ENCODE results near the gene UMAD1. TPM values are rescaled to one million over a fixed set of nuclear protein-coding genes. Genes with fewer than 3 reads are reported as not detected.
A peak's percentile ranks its signal among the peaks of the same experiment; 100 is the strongest.

The UMAD1 gene
- total RNA-seq, 1 donor from 2014 or later = 6.9 TPM

DNA sequence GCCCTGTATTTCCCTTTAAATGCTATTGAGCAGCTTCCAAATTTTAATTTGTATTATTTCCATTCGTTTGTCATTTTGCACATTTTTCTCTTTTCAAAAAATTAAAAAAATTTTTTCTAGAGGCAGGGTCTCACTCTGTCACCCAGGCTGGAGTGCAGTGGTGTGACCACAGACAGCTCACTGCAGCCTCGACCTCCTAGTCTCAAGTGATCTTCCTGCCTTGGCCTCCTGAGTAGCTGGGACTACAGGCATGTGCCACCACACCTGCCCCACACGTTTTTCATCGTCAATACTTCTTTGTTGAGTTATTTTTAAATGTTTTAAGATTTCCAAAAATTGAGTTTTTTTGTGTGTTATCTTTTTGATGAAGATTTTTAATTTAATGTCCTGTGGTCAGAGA lies 73.2 kb downstream of the UMAD1 start:
- Histone ChIP-seq H3K27ac (no peak overlapping the region), H3K4me3 (no peak overlapping the region), H3K36me3 (no peaks in the 10 kb centered on the region), H3K4me1 (peaks cover 2% of the 10 kb centered on the region), H3K9me3 (no peaks in the 10 kb centered on the region), H3K27me3 (no peaks in the 10 kb centered on the region)
- TF ChIP-seq POLR2AphosphoS5 (IDR thresholded peaks at IDR 0.05; ENCODE audit: insufficient read depth in 1 of 2, low read depth in 1 of 2) (no peak), POLR2A (IDR thresholded peaks at IDR 0.05) (no peak)
- TF ChIP-seq, protein P1, sequence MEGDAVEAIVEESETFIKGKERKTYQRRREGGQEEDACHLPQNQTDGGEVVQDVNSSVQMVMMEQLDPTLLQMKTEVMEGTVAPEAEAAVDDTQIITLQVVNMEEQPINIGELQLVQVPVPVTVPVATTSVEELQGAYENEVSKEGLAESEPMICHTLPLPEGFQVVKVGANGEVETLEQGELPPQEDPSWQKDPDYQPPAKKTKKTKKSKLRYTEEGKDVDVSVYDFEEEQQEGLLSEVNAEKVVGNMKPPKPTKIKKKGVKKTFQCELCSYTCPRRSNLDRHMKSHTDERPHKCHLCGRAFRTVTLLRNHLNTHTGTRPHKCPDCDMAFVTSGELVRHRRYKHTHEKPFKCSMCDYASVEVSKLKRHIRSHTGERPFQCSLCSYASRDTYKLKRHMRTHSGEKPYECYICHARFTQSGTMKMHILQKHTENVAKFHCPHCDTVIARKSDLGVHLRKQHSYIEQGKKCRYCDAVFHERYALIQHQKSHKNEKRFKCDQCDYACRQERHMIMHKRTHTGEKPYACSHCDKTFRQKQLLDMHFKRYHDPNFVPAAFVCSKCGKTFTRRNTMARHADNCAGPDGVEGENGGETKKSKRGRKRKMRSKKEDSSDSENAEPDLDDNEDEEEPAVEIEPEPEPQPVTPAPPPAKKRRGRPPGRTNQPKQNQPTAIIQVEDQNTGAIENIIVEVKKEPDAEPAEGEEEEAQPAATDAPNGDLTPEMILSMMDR (IDR thresholded peaks at IDR 0.05) = no peak
- intact Hi-C loops (cut with DNase I) = no loop called here
- no peak for DNase-seq (ENCODE audit: extremely low spot score in 2 of 2)

DNA sequence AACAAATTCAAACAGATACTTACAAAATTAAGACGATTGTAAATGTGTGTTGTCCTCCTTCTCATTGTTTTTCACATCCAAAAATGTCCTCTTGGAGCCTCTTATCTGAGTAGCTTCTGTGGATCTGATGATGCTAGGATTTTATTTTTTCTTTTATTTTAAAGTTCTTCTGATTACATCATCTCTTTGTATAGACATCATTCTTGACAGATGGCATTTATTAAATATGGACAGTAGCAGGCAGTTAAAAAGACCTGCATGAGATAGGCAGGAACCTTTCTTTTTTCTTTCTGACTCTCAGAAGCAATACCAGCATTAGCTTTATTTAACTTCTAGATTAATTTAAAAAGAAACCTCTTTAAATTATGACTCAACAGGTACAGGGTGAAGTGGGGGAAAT lies 77.9 kb downstream of the UMAD1 start, which contains the start of gene RPA3:
Gene RPA3 (minus strand): TSS at position 116 of the 400 bp plus-strand sequence. CDS start 78,189 bp downstream, outside the sequence.
- no peak for DNase-seq (ENCODE audit: extremely low spot score in 2 of 2)
- H3K4me1 ChIP-seq = peaks cover 15% of the 10 kb centered on the region
- H3K4me3 ChIP-seq = no peak within 1 kb of the TSS
- intact Hi-C loops (cut with DNase I) = no loop called here
- TF ChIP-seq, protein P1 (IDR thresholded peaks at IDR 0.05) = no peak
- TF ChIP-seq POLR2AphosphoS5 (IDR thresholded peaks at IDR 0.05; ENCODE audit: insufficient read depth in 1 of 2, low read depth in 1 of 2) (no peak), POLR2A (IDR thresholded peaks at IDR 0.05) (no peak)
- no peaks in the 10 kb centered on the region for H3K36me3 ChIP-seq
- no peaks in the 10 kb centered on the region for H3K9me3 ChIP-seq
- no peak within 1 kb of the TSS for H3K27ac ChIP-seq
- H3K27me3 ChIP-seq = no peaks in the 10 kb centered on the region

DNA sequence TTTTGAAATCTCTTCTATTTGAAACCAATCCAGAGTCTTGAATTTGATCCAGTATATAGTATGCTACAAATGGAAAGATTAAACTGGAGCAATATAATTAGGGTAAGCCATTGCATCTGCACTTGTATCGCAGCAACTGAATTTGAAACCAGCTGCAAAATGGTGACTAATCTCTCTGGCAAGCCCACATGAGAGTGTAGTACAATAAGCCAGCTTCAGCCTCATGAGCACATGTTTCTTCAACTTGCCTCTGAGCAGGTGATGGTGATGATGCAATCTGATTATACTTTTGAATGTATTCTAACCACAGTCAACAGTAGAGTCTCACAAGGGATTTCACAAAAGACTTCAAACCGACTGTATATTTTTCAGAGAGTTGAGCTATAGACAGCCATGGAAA lies 78.7 kb downstream of the UMAD1 start:
- Histone ChIP-seq H3K27ac (no peak overlapping the region), H3K27me3 (no peaks in the 10 kb centered on the region), H3K9me3 (no peaks in the 10 kb centered on the region), H3K4me1 (peaks cover 15% of the 10 kb centered on the region), H3K4me3 (no peak overlapping the region), H3K36me3 (no peaks in the 10 kb centered on the region)
- TF ChIP-seq POLR2AphosphoS5 (IDR thresholded peaks at IDR 0.05; ENCODE audit: insufficient read depth in 1 of 2, low read depth in 1 of 2) (peak in 1 of 2 donors; percentile 93), POLR2A (IDR thresholded peaks at IDR 0.05) (no peak)
- TF ChIP-seq, protein P1 (IDR thresholded peaks at IDR 0.05) = no peak
- no peak for DNase-seq (ENCODE audit: extremely low spot score in 2 of 2)
- intact Hi-C loops (cut with DNase I) = no loop called here

DNA sequence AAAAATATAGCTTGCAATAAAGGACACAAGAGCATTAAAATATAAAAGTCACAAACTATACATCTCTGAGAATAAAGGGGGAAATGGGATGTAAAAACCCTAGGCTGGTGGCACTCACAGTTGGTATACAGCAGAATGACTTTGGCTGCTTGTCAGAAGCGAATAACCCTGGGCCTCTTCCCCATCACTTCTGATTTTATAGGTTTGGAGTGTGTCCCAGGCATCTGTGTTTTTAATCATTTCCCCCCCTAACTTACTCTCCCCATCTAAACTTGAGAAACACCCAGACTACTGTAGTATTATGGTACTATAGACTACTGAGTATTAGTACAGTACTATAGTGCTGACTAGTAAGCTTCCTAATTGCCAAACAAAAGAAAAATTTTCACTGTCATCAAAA lies 79.6 kb downstream of the UMAD1 start:
- no peaks in the 10 kb centered on the region for H3K27me3 ChIP-seq
- H3K9me3 ChIP-seq = no peaks in the 10 kb centered on the region
- TF ChIP-seq POLR2A (IDR thresholded peaks at IDR 0.05) = no peak
- TF ChIP-seq, protein P1 (IDR thresholded peaks at IDR 0.05) = no peak
- TF ChIP-seq POLR2AphosphoS5 (IDR thresholded peaks at IDR 0.05; ENCODE audit: insufficient read depth in 1 of 2, low read depth in 1 of 2) = no peak
- no peak for DNase-seq (ENCODE audit: extremely low spot score in 2 of 2)
- no peak overlapping the region for H3K27ac ChIP-seq
- peaks cover 15% of the 10 kb centered on the region for H3K4me1 ChIP-seq
- no peaks in the 10 kb centered on the region for H3K36me3 ChIP-seq
- intact Hi-C loops (cut with DNase I) = no loop called here
- H3K4me3 ChIP-seq = no peak overlapping the region

- Histone ChIP-seq H3K4me3 (no peak overlapping the region), H3K27me3 (no peaks in the 10 kb centered on the region), H3K27ac (no peak overlapping the region), H3K36me3 (no peaks in the 10 kb centered on the region), H3K9me3 (no peaks in the 10 kb centered on the region), H3K4me1 (peaks cover 15% of the 10 kb centered on the region)
- intact Hi-C loops (cut with DNase I) = no loop called here
- TF ChIP-seq, protein P1 (IDR thresholded peaks at IDR 0.05) = no peak
- no peak for TF ChIP-seq POLR2AphosphoS5 (IDR thresholded peaks at IDR 0.05; ENCODE audit: insufficient read depth in 1 of 2, low read depth in 1 of 2)
- TF ChIP-seq POLR2A (IDR thresholded peaks at IDR 0.05) = no peak
- DNase-seq (ENCODE audit: extremely low spot score in 2 of 2) = no peak
Observed at GRCh38 chr7:7720750-7721621, 80.4 kb downstream of the UMAD1 start.

Data from vagina (tissue), 2 donors.